ENCODE results near the gene UACA.

The UACA gene

DNA sequence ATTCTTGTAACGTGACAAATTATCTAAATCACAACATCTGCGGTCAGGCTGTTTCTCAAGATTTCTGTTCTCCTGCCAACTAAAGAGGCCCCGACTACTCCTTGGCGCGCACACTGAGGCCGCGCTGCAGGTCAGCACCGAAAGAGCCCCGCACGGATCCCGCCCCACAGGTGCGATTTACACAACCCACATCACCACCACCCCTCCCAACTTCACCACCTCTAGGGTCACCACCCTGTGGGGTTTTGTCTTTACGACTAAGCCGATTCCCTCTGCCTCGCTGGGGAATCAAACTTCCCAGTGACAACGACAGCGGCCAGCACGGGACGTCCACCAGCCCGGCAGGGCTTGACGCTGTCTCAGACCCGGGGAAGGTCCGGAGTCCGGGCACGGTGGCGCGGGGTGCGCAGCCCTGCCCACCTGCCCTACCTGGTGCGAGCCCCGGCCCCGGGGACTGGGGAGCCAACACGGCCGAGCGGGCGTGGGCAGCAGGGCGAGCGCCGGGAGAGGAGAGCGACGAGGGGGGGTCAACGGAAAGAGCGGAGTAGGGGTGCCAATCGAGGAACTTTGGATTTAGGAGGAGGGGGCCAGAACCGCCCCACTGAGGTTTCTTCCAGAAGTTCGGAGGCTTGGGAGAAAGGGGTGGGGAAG, 764 bp downstream of the UACA start:
- under 1% methylated on average over 45 of the region's 45 CpGs for WGBS
- Histone ChIP-seq H3K27me3 (ENCODE audit: insufficient read depth, low read length) (peaks cover 8% of the 10 kb centered on the region; the same call in 1 of the 2 replicates), H3K27ac (ENCODE audit: low read depth, low read length) (peak overlapping the region; percentile 83; the same call in 1 of the 2 replicates), H3K4me1 (ENCODE audit: insufficient read depth, low read length) (peaks cover 29% of the 10 kb centered on the region), H3K36me3 (ENCODE audit: insufficient read depth, low read length) (no peaks in the 10 kb centered on the region), H3K9me3 (ENCODE audit: insufficient read depth, low read depth, low read length) (no peaks in the 10 kb centered on the region), H3K9ac (ENCODE audit: low read depth, low read length) (peak overlapping the region; percentile 73), H3K4me3 (ENCODE audit: low read length) (peak overlapping the region; percentile 88)

- Histone ChIP-seq H3K9ac (ENCODE audit: low read depth, low read length) (peak overlapping the region; percentile 73), H3K9me3 (ENCODE audit: insufficient read depth, low read depth, low read length) (no peaks in the 10 kb centered on the region), H3K27me3 (ENCODE audit: insufficient read depth, low read length) (peaks cover 8% of the 10 kb centered on the region; the same call in 1 of the 2 replicates), H3K4me1 (ENCODE audit: insufficient read depth, low read length) (peaks cover 29% of the 10 kb centered on the region), H3K27ac (ENCODE audit: low read depth, low read length) (no peak overlapping the region), H3K36me3 (ENCODE audit: insufficient read depth, low read length) (no peaks in the 10 kb centered on the region), H3K4me3 (ENCODE audit: low read length) (peak overlapping the region; percentile 88)
- WGBS = 15% methylated on average over 2 of the region's 7 CpGs
Observed at GRCh38 chr15:70761931-70762468, 1.4 kb downstream of the UACA start.

GRCh38 chr15:70761046-70761445, 2.3 kb downstream of the UACA start:
- Histone ChIP-seq H3K4me3 (ENCODE audit: low read length) (no peak overlapping the region), H3K36me3 (ENCODE audit: insufficient read depth, low read length) (no peaks in the 10 kb centered on the region), H3K27ac (ENCODE audit: low read depth, low read length) (no peak overlapping the region), H3K27me3 (ENCODE audit: insufficient read depth, low read length) (peaks cover 8% of the 10 kb centered on the region; the same call in 1 of the 2 replicates), H3K4me1 (ENCODE audit: insufficient read depth, low read length) (peaks cover 29% of the 10 kb centered on the region), H3K9ac (ENCODE audit: low read depth, low read length) (no peak overlapping the region), H3K9me3 (ENCODE audit: insufficient read depth, low read depth, low read length) (no peaks in the 10 kb centered on the region)
- no CpG with 5 or more reads among the region's 2 CpGs for WGBS

- Histone ChIP-seq H3K9ac (ENCODE audit: low read depth, low read length) (no peak overlapping the region), H3K36me3 (ENCODE audit: insufficient read depth, low read length) (no peaks in the 10 kb centered on the region), H3K27ac (ENCODE audit: low read depth, low read length) (peak overlapping the region; percentile 48; the same call in 1 of the 2 replicates)
Observed at GRCh38 chr15:70758790-70759462, 4.4 kb downstream of the UACA start.

DNA sequence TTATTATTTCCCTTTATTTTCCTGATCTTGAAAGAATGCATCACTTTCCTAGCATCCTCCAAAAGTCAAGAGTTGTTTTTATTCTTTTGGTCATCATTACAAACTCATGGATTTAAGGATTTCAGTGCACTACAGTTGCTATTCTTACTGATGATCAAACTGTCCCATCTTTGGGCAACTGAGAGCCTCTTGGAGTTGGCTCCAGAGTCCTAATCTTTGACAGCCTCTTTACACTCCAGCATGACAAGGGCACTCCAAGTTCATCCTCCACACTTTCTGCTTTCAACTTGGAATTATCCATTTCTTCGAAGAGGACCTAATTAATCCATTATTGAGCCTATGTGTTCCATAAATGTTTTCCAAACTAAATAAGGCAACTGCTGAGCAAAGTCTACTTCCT, 5.7 kb downstream of the UACA start:
- 91% methylated on average over 1 of the region's 1 CpG for WGBS
- Histone ChIP-seq H3K4me1 (ENCODE audit: insufficient read depth, low read length) (peaks cover 25% of the 10 kb centered on the region), H3K9ac (ENCODE audit: low read depth, low read length) (no peak overlapping the region), H3K9me3 (ENCODE audit: insufficient read depth, low read depth, low read length) (no peaks in the 10 kb centered on the region), H3K27ac (ENCODE audit: low read depth, low read length) (no peak overlapping the region), H3K36me3 (ENCODE audit: insufficient read depth, low read length) (no peaks in the 10 kb centered on the region), H3K4me3 (ENCODE audit: low read length) (no peak overlapping the region), H3K27me3 (ENCODE audit: insufficient read depth, low read length) (peaks cover 8% of the 10 kb centered on the region; the same call in 1 of the 2 replicates)

More at GRCh38 chr15:70758790-70759462, 4.4 kb downstream of the UACA start:
- 60% methylated on average over 8 of the region's 9 CpGs for WGBS
- H3K4me1 ChIP-seq (ENCODE audit: insufficient read depth, low read length) = peaks cover 23% of the 10 kb centered on the region
- peaks cover 8% of the 10 kb centered on the region; the same call in 1 of the 2 replicates for H3K27me3 ChIP-seq (ENCODE audit: insufficient read depth, low read length)
- H3K9me3 ChIP-seq (ENCODE audit: insufficient read depth, low read depth, low read length) = no peaks in the 10 kb centered on the region
- no peak overlapping the region for H3K4me3 ChIP-seq (ENCODE audit: low read length)

DNA sequence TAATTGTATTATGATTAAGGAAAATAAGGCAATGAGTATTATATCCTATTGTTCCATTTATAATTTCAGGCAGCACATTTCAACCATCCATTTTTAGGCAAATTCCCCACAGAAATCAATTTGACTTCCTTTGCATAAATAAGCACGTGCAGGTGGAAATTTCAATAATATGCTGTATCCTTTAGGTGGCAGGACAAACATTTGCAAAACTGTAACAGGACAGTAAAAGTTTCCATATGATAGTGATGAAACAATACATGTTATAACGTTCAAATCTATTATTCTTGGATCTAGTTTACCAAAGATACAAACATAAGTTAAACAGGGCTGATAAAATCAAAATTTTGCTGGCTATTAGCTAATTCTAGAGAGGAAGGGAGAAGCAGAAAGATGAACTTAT, 8.5 kb downstream of the UACA start:
- 92% methylated on average over 1 of the region's 2 CpGs for WGBS

DNA sequence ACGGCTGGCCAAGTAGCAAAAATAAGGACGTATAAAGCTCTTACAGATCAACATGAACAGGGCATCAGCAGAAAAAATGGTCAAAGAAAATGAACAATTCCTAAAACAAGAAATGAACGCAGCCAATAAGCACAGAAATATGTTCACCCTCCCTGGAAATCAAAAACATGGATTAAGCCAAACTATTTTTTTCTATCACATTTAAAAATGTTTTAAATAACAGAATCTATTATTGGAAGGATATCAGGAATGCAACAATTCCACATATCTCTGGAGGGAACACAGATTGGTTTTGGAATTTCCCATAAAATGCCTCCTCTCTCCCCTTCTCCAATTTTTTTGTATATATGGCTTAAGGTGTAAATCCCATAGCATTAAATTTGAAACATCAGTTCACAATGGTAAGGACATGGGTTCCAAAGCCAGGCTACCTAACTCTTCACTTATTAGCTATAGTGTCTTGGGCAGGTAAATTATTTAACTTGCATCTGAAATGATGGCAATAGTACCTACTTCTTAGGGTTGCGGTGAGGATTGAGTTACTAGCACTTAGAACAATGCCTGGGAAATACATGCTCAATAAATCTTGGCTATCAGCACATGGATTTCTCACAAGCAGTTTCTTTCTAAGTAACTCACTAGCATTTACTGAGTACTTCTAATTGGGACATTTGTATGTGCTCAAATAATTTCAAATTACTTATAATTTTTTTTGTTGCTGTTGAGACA, 10.1 kb downstream of the UACA start:
- H3K36me3 ChIP-seq (ENCODE audit: insufficient read depth, low read length) = no peaks in the 10 kb centered on the region
- H3K27me3 ChIP-seq (ENCODE audit: insufficient read depth, low read length) = no peaks in the 10 kb centered on the region
- H3K4me1 ChIP-seq (ENCODE audit: insufficient read depth, low read length) = peaks cover 14% of the 10 kb centered on the region
- no peak overlapping the region for H3K9ac ChIP-seq (ENCODE audit: low read depth, low read length)
- WGBS = 68% methylated on average over 4 of the region's 4 CpGs
- H3K4me3 ChIP-seq (ENCODE audit: low read length) = no peak overlapping the region
- H3K27ac ChIP-seq (ENCODE audit: low read depth, low read length) = no peak overlapping the region
- H3K9me3 ChIP-seq (ENCODE audit: insufficient read depth, low read depth, low read length) = no peaks in the 10 kb centered on the region

More for the DNA sequence above, 8.5 kb downstream of the UACA start:
- Histone ChIP-seq H3K4me1 (ENCODE audit: insufficient read depth, low read length) (peaks cover 23% of the 10 kb centered on the region), H3K9ac (ENCODE audit: low read depth, low read length) (no peak overlapping the region), H3K27ac (ENCODE audit: low read depth, low read length) (no peak overlapping the region), H3K36me3 (ENCODE audit: insufficient read depth, low read length) (no peaks in the 10 kb centered on the region), H3K9me3 (ENCODE audit: insufficient read depth, low read depth, low read length) (no peaks in the 10 kb centered on the region), H3K27me3 (ENCODE audit: insufficient read depth, low read length) (no peaks in the 10 kb centered on the region), H3K4me3 (ENCODE audit: low read length) (no peak overlapping the region)

DNA sequence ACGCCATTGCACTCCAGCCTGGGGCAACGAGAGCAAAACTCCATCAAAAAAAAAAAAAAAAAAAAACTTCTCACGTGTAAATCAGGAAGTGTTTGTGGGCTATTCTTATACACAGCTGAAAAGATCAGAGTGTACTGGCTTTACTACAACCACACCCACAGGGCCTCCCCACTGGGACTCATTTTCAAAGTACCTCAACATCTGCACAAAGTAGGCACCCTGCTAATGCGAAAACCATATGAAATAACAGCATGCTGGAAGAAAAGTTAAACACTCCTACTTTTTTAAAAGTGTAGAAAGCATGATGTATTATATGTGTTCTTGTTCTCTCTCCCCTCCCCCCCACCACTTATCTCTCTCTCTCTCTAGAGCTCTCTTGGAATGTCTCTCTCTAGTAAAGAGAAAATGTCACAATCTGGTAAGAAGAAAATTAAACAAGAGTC, 11.1 kb downstream of the UACA start:
- H3K4me3 ChIP-seq (ENCODE audit: low read length) = no peak overlapping the region
- no peaks in the 10 kb centered on the region for H3K9me3 ChIP-seq (ENCODE audit: insufficient read depth, low read depth, low read length)
- 87% methylated on average over 3 of the region's 4 CpGs for WGBS
- no peak overlapping the region for H3K27ac ChIP-seq (ENCODE audit: low read depth, low read length)
- peaks cover 7% of the 10 kb centered on the region; the same call in 1 of the 2 replicates for H3K4me1 ChIP-seq (ENCODE audit: insufficient read depth, low read length)
- no peaks in the 10 kb centered on the region for H3K27me3 ChIP-seq (ENCODE audit: insufficient read depth, low read length)
- no peaks in the 10 kb centered on the region for H3K36me3 ChIP-seq (ENCODE audit: insufficient read depth, low read length)
- no peak overlapping the region for H3K9ac ChIP-seq (ENCODE audit: low read depth, low read length)

- no peaks in the 10 kb centered on the region for H3K27me3 ChIP-seq (ENCODE audit: insufficient read depth, low read length)
- 92% methylated on average over 8 of the region's 8 CpGs for WGBS
- no peak overlapping the region for H3K9ac ChIP-seq (ENCODE audit: low read depth, low read length)
- peaks cover 7% of the 10 kb centered on the region; the same call in 1 of the 2 replicates for H3K4me1 ChIP-seq (ENCODE audit: insufficient read depth, low read length)
- no peaks in the 10 kb centered on the region for H3K36me3 ChIP-seq (ENCODE audit: insufficient read depth, low read length)
- no peaks in the 10 kb centered on the region for H3K9me3 ChIP-seq (ENCODE audit: insufficient read depth, low read depth, low read length)
- no peak overlapping the region for H3K4me3 ChIP-seq (ENCODE audit: low read length)
- no peak overlapping the region for H3K27ac ChIP-seq (ENCODE audit: low read depth, low read length)
Observed at GRCh38 chr15:70750203-70750869, 13.0 kb downstream of the UACA start.

- Histone ChIP-seq H3K27ac (ENCODE audit: low read depth, low read length) (no peak overlapping the region), H3K27me3 (ENCODE audit: insufficient read depth, low read length) (no peaks in the 10 kb centered on the region), H3K9me3 (ENCODE audit: insufficient read depth, low read depth, low read length) (no peaks in the 10 kb centered on the region), H3K4me1 (ENCODE audit: insufficient read depth, low read length) (peaks cover 11% of the 10 kb centered on the region; the same call in 1 of the 2 replicates), H3K36me3 (ENCODE audit: insufficient read depth, low read length) (no peaks in the 10 kb centered on the region), H3K9ac (ENCODE audit: low read depth, low read length) (no peak overlapping the region), H3K4me3 (ENCODE audit: low read length) (no peak overlapping the region)
- 94% methylated on average over 2 of the region's 3 CpGs for WGBS
Observed at GRCh38 chr15:70748281-70748747, 15.0 kb downstream of the UACA start.

Measured in HUES64 (cell line).